GM21737 (cell line): ENCODE measurements around the gene MON1A.

Source experiments
- ATAC-seq: cut with Tn5 transposase; IDR thresholded peaks from one replicate; pipeline ENCODE4 v1.9.1; 2021; ENCODE audit warnings: mild to moderate bottlenecking, moderate library complexity; ENCODE audit not compliant: unreplicated experiment

Gene MON1A

DNA sequence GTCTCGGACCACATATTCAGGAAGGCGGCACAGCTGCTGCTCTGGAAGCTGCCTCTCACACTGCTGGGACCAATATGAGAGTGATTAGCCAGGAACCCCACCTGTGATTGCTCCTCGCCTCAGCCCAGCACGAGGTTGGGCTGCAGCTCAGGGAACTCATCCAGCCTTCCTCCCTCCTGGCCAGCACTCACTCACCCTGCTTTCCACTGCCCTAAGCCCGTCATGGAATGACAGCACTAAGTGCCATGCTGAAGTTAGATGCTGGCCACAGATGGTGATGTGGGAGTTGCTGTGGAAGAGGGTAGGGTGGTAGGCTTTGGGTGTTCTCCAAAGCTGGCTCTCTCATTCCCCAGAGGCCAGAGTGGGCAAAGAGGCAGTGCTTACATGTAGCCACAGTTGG, 33.3 kb downstream of the MON1A start:
- no peak for ATAC-seq

DNA sequence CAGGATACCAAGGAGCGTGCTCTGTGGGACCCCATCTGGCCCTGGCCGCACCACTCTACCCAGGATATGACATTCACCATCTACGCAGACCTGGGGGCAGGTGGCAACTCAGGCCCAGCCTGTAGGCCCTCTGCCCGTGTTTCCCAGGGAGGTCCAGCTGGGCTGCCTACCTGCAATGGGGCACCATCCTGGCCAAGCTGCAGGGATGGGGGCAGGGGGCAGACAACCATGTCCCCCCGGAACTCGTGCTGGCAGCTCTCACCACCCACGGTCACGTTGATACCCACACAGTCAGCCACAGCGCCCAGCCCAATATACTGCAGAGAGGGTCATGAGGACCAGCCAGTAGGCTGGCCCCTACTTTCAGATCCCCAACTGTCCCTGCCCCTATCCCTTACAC, 33.8 kb downstream of the MON1A start:
- ATAC-seq = no peak

DNA sequence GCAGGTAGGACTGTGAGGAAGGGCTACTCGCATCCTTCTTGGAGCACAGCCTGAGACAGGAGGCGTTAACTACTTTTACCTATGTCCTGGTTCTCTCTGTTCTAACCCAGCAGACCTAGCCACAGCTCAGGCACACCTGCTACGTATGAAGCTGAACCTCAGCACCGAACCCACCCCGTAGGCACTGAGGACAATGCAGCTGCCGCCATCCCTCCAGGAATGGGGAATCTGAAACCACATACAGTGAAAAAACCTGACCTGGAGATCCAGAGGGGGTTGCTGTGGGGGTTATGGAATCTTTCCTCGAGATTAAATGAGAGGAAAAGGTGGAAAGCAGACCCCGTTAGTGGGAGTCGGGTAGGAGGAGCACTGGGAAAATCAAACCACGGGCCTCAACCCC, 40.3 kb downstream of the MON1A start:
- ATAC-seq = no peak

DNA sequence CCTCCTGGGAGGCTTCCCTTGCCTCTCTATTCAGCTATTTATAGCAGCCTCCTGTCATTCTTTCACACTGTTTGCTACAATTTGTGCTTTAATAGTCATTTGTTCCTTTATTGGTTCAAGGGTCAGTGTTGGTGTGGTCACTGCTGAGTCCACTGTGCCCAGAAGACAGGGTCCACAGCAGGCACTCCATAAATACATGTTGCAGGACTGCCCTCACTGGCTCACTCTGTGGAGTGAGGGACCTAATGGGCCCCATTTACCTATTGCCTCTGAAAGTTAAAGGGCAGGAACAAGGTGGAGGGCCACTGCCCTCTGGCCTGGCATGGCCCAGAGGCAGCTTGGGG, 42.7 kb downstream of the MON1A start:
- no peak for ATAC-seq

DNA sequence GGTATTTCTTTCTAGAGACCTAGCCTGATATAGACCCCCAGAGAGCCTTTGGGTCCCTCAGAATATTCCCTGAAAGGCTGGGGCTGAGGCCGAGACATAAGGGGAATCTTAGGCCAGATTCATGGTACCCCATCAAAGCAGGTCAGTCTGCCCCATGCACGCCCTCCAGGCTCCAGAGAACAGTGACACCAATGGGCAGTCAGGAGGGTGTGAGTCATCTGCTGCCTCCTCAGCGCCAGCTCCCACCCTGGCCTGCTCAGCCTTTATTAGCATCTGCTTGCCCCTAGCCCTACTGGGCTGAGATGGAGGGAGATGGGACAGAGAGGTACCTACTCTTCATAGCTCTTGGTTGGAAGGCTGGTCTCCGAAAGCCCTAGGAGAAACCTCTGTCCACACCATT, 45.6 kb downstream of the MON1A start:
- no peak for ATAC-seq

DNA sequence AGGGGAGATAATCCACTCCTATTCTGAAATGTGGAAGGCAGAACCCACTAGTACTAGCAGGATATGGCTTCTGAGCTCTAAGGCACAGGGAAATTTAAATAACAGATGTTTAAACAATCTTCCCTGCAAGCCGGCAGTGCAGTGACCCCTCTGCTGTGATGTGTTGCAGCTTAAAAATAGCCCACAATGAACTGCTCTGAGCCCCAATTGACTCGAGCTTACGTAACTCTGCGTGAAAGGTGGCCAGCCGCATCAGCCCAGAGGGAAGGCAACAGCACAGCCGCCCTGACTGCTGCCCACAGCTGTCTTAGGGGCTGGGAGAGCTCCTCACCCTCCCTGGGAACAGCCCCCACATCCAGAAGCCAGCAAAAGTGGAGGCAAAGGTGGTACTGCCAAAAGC, 47.4 kb downstream of the MON1A start:
- ATAC-seq = no peak

DNA sequence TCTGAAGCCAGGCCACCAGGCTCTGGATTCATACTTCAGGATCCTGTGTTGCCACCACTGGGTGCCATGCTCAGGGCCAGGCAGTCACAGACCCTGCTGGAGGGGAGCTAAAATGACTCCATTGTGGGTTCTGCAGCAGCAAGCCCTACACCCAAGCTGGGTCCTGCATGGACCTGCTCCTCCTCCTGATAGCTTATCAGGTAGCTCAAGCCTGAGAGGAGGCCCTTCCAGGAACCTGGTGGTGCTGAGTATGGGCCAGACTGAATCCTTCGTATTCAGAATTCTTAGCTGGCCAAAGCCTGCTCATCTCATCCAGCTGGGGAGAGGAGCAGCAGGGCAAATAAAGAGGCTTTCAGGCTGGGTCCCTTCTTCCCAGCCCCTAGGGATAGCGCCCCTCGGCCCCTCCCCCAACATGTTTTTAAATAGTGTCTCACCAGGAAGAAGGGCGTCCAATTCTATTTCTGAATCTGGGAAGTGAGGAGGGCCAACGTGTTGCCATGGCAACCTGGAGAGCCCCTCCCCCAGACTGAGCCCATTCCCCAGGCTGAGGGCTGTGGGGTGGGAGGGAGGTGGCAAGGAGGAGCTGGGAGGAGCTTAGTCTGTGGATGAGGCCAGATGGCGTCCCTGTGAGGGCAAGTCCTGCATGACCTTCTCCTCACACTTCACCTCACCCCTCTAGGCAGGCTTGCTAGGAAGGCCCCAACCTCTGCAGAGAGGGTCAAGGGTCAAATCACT, 48.9 kb downstream of the MON1A start:
- no peak for ATAC-seq

DNA sequence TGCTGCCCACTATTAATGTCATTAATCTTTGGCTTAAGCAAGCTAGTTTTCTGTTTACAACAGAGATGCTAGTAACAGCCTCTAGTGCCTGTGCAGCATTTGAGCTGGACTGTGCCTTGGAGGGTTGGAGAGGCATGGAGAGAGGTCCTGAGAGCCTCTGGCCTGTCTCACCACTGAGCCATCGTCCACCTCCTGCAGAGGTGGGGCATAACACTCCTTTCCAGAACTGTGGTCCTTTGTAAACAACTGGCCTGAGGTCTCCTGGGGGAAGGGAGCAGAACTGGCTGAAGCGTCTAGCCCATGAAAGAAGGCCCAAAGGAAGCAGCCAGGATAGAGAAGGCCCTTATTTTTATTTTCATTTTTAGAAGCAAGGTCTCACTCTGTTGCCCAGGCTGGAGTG, 49.9 kb downstream of the MON1A start:
- ATAC-seq = no peak

DNA sequence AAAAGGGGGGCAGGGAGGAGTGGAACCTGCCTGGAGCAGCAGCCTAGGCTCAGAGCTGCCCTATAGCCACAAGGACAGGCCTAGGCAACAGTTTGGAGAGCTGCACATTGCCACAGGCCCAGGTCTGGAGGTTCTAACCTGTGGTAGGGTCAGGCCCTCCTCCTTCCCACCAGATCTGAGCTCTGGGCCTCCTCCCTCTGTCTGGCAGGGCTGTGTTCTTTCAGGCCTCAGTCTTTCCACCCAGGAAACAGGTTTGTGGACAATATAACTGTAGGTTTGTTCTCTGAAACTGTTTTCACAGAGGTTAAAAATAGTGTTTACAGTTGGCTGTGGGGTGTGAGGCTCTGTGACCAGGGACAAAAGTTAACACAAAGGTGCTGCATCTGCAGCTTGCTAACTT, 50.9 kb downstream of the MON1A start:
- ATAC-seq = no peak

DNA sequence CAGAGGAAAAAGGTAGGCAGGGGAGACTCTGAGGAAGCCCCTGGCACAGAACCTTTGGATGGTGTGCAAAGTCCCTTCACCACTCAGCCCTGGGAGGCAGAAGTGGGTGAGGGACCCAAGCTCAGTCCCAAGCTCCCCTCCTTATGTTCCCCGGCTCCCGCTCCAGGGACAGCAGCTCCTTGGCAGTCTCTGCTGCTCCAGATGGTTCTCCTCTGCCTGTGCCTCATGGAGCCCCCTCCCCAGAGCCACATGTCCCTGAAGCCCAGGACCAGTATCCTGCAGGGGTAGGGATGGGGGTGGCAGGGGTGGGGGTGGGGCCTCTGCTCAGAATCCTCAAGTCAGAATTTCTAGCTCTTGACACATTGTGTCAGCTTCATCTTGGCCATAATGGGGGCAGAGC, 51.9 kb downstream of the MON1A start:
- no peak for ATAC-seq

DNA sequence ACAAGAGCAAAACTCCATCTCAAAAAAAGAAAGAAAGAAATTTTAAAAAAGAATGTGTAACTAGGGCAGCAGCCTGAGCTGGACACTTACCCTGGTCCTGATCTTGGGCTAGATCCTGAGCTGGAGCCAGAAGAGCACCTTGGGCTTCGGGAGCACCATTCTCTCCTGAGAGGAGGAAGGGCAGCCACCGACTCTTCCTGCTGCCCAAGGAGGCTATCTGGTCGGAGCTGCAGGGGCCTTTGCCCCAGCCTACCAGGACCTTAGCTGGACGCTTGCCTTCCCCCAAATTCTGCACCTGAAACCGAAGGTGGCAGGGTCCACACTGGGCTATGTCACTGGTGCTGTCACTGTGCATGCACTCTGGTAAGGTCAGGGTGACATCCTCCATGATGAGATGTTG, 53.0 kb downstream of the MON1A start:
- no peak for ATAC-seq

DNA sequence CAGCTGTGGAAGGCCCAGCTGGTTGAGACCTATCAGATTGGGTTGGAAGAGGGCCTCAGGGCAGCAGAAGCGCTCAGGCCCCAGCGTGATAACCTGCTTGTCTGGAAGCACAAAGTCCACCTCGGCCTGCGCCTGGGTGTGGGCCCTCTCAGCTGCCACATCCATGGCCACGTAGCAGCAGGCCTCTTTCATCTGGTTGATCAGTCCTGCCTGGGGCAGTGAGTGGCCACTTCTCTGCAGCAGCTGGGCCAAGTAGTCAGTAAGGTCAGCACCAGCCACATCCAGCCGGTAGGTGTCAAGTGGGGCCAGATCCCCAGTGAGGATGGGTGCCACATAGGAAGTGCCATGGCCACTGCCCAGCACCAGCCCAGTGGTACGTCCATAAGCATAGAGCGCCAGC, 56.0 kb downstream of the MON1A start:
- no peak for ATAC-seq

DNA sequence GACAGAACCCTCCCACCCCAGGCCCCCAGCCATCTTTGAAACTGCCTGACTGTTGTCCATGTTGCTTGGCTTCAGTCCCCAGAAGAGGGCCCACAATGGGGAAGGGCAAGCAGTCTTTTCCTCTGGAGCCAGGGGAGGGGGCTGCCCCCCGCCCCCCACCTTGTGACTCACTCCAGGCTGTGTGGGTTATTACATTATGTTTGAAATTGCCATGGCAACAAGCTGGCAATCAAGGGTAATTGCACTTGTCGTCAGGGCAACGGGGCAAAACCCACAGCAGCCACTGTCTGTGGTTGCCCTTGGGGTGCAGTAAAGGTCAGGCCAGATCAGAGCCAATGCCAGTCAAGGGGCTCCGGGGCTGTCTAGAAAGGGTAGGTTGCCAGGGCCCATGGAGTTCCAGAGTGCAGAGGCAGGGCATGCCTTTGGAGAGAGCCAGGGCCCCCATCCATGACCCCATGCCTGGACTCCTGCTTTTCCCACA, 56.8 kb downstream of the MON1A start:
- no peak for ATAC-seq

DNA sequence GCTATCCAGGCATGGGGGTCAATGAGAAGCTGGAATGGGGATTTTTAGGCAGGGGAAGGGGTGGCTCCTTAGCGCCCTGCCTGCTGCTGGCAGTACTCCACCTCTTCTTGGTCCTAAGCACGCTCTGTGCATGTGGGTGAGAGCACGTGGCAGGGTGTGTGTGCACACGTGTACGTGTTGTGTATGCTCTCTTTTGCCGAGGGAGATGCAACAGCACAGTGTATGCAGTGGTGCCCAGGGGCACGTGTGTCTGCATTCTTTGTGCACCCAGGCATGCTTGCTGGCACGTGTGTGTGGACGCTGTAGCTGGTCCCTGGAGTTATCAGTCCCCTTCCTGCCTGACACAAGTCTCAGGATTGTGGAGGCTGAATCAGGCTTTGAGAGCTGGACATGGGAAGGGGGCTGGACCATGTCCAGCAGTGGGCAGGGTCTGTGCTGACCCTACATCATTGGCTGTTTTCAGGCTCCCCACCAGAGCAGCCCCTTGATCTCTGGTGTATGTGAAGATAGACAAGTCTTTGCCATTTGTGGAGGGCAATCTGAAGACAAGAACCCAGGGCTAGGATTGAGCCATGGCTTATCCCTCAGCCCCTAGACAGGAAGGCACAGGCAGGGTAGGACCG, 58.0 kb downstream of the MON1A start:
- ATAC-seq = no peak

DNA sequence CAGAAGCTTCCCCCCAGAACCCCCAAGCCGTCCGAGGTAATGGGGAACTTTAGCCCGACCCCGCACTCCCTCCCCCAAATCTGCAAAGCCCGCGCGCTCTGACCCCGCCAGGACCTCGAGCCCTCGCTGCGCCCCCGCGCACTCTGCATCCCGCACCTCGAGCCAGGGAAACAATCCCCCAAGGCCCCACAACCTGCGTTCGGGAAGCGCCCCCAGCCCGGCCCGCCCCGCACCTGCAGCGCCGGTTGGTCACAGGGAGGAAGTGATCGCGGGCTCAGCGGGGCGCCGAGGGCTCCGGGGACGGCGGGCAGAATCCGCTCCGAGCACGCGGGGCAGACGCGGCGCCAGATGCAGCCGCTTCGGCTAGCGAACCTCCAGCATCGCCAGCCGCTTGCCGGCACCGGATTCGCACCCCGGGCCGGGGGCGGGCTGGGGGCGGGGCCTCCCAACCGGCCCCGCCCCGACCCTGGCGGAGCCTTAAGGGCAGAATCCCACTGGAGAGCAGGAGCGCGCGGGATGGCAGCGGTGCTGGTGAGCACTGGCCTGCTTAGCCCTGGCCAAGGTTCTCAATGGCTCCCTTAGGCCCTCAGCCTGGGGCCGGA, 60.0 kb downstream of the MON1A start, which contains the start of gene CAMKV:
Gene CAMKV, minus strand, starts transcription at position 382 of the 602 bp plus-strand sequence. CDS start 7,518 bp downstream, outside the sequence.
- ATAC-seq = no peak

DNA sequence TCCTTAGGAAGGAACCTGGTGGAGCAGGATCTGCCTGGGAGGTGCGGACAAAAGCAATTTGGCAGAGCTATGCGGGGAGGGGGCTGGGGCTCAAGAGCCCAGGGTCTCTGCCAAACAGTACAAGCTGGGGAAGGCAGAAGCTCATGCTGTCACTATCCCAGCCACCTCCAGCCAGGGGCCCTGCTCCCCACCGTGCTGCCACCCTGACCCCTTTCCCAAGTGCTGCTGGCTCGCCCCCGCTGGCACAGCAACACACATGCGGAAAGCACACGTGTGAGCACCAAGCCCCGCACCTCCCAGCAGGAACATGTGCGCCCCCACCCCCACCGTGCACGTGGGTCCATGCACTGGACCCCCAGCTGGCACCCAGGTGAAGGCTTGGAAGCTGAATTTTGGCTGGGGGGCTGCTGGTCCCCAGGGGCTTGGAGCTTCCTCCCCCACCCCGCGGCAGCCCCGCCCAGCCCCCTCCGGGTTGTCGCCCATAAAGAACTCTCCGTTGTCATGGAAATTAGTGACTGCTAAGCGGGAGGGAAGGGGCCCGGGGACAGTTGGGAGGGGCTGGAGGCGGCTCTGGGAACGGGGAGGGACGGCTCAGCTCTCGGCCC, 60.6 kb downstream of the MON1A start:
- ATAC-seq = no peak

DNA sequence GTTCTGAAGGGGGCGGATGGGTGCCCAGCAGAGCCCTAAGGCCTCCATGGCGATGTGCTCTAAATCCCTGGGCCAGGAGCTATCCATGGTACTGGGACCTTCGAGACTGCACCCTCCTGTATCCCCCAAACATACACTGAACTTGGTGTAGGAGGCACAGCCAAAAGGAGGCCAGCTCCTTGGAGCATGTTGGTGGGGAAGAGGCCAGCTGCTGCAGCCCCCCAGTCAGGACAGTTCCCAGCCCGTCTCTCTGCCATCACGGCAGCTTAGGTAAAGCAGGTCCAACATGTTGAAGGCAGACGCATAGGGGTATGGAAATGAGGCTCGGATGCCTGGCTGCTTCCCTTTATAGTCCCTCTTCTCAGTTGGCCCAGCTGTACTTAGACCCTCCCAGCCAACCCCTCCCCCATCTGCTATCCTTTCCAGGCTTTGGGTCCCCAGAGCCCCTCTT, 61.7 kb downstream of the MON1A start:
- no peak for ATAC-seq

DNA sequence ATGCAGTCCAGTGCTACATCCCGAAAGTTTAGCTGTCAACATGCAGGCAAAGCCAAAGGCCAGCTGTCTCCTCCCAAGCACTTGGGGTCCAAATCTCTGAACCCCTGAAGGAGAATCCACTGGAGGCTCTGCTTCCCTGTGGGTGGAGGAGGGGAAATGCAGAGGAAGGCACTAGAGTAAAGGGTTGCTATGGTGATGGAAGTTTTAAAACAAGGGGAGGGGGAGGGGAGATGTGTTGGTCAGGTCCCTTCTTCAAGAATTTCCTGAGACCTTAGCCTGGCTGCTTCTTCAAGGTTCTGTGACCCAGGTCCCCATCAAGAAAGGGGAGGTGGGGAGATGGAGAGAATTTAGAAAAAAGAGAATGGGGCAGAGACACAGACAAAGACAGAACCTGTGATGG, 62.2 kb downstream of the MON1A start:
- no peak for ATAC-seq

DNA sequence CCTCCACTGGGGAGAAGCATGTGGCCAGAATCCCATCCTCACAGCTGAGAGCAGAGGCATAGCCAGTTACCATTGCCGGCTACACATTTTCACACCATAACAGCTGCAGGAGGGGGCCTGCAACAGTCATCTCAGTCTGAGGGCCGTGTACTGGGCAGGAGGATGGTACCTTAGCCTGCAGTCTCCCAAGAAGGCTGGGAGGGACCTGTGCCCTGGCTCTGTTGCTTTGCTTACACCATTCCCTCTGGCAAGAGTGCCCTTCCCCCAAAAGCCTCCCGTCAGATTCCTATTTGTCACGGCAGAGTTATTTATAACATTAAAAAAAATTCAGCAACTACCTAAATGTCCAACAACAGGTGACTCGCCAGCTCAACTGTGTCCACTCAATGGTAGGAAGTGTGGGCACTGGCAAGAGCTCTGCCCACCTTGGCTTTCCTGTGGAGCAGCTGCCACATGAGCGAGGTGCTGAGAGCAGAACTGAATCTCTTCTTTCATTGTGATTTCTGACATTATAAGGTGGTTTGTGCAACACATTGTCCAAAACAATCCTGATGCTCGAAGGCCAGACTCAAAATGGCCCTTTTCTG, 64.3 kb downstream of the MON1A start:
- ATAC-seq = no peak

DNA sequence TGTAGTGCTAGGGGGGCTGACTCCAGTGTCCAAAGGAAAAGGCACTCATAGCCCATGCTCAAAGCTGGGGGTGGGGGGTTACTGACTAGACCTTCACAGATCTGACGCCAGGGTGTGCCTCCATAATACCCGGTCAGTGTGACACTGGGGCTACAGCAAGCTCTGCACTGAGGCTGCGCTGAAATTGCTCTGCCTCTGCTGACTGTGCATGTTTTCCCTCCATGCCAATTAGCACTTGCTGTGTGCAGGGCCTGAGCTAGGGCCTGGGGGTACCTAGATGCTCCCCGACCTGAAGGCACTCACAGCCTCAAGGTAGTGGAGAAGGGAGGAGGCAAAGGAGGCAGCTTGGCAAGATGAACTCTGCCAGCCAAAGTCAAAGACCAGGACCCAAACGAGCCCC, 65.1 kb downstream of the MON1A start:
- ATAC-seq = no peak

DNA sequence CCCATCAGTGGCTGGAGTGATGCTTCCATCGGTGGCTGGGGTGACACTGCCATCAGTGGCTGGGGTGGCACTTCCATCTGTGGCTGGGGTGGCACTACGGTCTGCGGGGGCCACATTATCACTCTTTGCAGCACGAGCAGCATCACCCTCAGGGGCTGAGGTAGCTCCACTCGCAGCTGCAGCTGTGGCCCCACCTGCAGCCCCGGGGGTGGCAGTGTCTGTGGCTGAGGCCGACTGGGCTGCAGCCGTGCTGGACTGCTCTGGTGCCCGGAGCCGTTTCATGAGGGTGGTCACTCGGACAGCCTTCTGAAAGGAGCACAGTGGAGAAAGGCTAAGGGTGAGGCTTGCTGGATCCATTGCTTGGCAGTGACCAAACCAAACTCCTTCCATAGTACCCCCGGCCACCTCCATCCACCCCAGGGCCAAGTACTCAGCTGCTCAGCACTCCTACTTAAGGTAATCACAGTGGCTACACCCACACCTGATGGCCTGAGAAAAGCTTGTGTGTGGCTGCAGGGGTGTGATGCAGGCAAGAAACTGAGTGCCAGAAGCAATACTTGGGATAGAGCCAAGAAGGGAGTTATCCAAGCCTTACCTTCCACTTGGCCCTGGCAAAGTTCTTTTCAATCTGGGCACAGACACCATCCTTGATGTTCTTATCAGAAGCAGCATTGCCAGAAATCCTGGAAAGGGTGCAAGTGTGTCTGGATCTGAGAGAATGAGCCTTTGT, 69.9 kb downstream of the MON1A start:
- ATAC-seq = no peak
